ENCODE results near the gene CUZD1. TPM values are rescaled to one million over a fixed set of nuclear protein-coding genes. Genes with fewer than 3 reads are reported as not detected.

The CUZD1 gene
- total and polyA plus RNA-seq, 2 experiments from 2014 or later: 3.1 to 4.1 TPM

DNA sequence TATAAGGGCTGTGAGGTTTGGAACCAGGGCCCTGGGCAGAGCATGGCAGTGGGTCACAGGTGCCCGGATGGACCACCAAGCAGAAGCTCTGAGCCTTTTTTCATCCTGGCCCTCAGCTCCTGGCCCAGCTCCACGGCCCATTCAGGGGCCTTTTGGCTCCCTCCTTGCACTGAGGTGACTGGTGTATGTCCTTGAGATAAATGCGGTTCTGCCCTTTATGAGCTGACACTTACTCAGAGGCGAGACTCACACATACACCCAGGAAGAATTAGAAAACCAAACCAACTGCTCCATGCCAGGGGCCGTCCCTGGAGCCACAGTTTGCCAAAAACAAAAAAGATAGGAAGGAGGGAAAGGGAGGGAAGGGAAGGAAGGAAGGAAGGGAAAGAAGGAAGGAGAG, 49.7 kb downstream of the CUZD1 start:
- ATAC-seq (no peak), DNase-seq (ENCODE audit: low spot score) (no peak)
- H3K4me2 ChIP-seq: no peak overlapping the region
- H3K9me2 ChIP-seq (ENCODE audit: insufficient read depth): no peaks in the 10 kb centered on the region
- Mint-ChIP-seq H3K27ac (no peak overlapping the region), H3K27me3 (ENCODE audit: insufficient read depth, low read depth, poor library complexity) (no peaks in the 10 kb centered on the region), H3K4me3 (no peak overlapping the region), H3K9me3 (no peaks in the 10 kb centered on the region; the same call in 2 of the 3 replicates), H3K36me3 (ENCODE audit: low read depth) (no peaks in the 10 kb centered on the region), H3K4me1 (no peaks in the 10 kb centered on the region; the same call in 2 of the 3 replicates)
- no peaks in the 10 kb centered on the region for H3K79me2 ChIP-seq (replicated peaks; ENCODE audit: insufficient read depth)
- H3F3A ChIP-seq (replicated peaks; ENCODE audit: low read depth): no peaks in the 10 kb centered on the region
- H3K27me3 ChIP-seq (ENCODE audit: insufficient read depth): no peaks in the 10 kb centered on the region
- no peak overlapping the region for H3K4me3 ChIP-seq
- no peak overlapping the region for H3K27ac ChIP-seq (ENCODE audit: low read depth)
- no peak overlapping the region for H2AFZ ChIP-seq
- TF ChIP-seq NANOG (IDR thresholded peaks at IDR 0.05; ENCODE audit: borderline replicate concordance) (no peak), REST (IDR thresholded peaks at IDR 0.05; ENCODE audit: unreplicated experiment) (no peak)
- no peaks in the 10 kb centered on the region for H3K4me1 ChIP-seq (ENCODE audit: insufficient read depth)
- H3K36me3 ChIP-seq (ENCODE audit: insufficient read depth): no peaks in the 10 kb centered on the region
- no peaks in the 10 kb centered on the region for H4K20me1 ChIP-seq (replicated peaks; ENCODE audit: insufficient read depth)

GRCh38 chr10:122786269-122786668, 59.4 kb downstream of the CUZD1 start:
- peak; percentile 97 for ATAC-seq
- H3K27me3 Mint-ChIP-seq (ENCODE audit: insufficient read depth, low read depth, poor library complexity): no peaks in the 10 kb centered on the region
- H3K27ac ChIP-seq (ENCODE audit: low read depth): no peak overlapping the region

More at GRCh38 chr10:122786269-122786668, 59.4 kb downstream of the CUZD1 start:
- H3K4me1 ChIP-seq (ENCODE audit: insufficient read depth): no peaks in the 10 kb centered on the region
- H3F3A ChIP-seq (replicated peaks; ENCODE audit: low read depth): no peaks in the 10 kb centered on the region
- H3K4me3 ChIP-seq: no peak overlapping the region
- Mint-ChIP-seq H3K4me1 (no peaks in the 10 kb centered on the region), H3K4me3 (no peak overlapping the region), H3K36me3 (ENCODE audit: low read depth) (no peaks in the 10 kb centered on the region), H3K9me3 (peaks cover 5% of the 10 kb centered on the region; the same call in 2 of the 3 replicates), H3K27ac (no peak overlapping the region)
- DNase-seq (ENCODE audit: low spot score): peak; percentile 84
- H3K27me3 ChIP-seq (ENCODE audit: insufficient read depth): no peaks in the 10 kb centered on the region
- no peak for TF ChIP-seq JUNB (IDR thresholded peaks at IDR 0.05; ENCODE audit: unreplicated experiment)
- TF ChIP-seq REST (IDR thresholded peaks at IDR 0.05; ENCODE audit: unreplicated experiment): peak; percentile 89
- H3K36me3 ChIP-seq (ENCODE audit: insufficient read depth): no peaks in the 10 kb centered on the region
- H2AFZ ChIP-seq: no peak overlapping the region
- H3K9me2 ChIP-seq (ENCODE audit: insufficient read depth): peaks cover 11% of the 10 kb centered on the region; the same call in 1 of the 2 replicates
- H3K4me2 ChIP-seq: no peak overlapping the region
- H4K20me1 ChIP-seq (replicated peaks; ENCODE audit: insufficient read depth): no peaks in the 10 kb centered on the region
- H3K79me2 ChIP-seq (replicated peaks; ENCODE audit: insufficient read depth): no peaks in the 10 kb centered on the region
